Measurements from ENCODE around the gene GZF1.

GZF1 gene

DNA sequence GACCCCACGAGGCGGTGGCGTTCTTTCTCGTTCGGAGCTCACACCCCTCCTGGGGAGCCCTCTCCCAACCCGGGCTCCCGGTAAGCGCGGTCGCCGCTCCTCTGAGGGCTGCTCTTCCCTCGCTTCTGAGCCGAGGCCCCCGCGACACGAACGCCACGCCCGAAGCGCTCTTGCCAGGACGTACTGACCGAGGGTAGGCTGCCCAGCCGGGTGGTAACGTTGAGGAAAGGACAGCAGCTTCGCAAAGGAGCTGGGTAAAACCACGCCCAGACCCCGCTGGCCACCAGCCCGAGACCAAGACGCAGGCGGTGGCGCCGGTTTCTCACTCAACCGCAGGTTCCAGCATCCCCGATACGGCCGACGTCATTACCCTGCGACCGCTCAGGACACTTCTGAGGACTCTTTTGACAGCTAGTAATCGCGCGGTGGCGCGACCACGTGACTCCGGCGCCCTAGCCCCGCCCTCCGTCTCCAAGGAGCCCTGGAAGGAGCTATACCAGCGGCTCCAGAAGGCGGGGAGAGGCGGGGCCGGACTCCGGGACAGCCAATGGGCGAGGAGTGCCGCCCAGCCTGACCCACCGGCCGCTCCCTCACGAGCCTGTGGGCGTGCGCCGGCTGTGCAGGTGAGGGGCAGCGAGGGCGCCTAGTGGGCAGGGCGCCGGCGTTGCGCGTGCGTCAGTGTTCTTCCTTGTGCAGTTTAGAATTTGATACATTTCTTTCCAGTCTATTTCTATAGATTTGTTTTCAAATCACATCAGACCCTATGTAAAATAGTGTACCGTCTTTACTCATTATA, 4.0 kb upstream of the GZF1 start:
- Histone ChIP-seq H3K27ac (ENCODE audit: low read length) (no peak overlapping the region), H3K27me3 (ENCODE audit: control insufficient read depth, insufficient read depth, low read length) (no peaks in the 10 kb centered on the region), H3K4me1 (ENCODE audit: control insufficient read depth, insufficient read depth, low read length) (peaks cover 2% of the 10 kb centered on the region), H3K4me3 (ENCODE audit: low read length) (peak overlapping the region; percentile 68), H3K36me3 (ENCODE audit: control insufficient read depth, insufficient read depth, low read length) (peaks cover 2% of the 10 kb centered on the region; the same call in 1 of the 2 replicates), H3K9me3 (ENCODE audit: control insufficient read depth, insufficient read depth, low read length) (no peaks in the 10 kb centered on the region)
- no CpG with 5 or more reads among the region's 71 CpGs for WGBS (ENCODE audit: insufficient coverage, insufficient read length)
- peak; percentile 100 for DNase-seq (ENCODE audit: low read depth, low spot score)

DNA sequence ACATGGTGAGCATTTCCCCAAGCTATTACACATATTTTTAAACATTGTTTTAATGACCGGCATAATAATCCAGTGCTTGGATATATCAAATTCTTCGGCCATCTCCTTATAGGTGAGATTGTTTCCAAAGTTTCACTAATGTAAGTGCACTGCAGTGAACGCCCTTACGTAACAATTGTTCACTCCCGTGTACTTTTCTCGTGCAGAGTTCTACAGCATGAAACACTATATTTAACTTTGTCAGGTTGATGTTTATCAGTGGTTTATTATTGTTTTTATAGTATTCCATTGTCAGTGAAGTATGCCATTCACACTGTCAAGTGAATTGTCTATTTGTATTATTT, 3.4 kb upstream of the GZF1 start:
- Histone ChIP-seq H3K4me1 (ENCODE audit: control insufficient read depth, insufficient read depth, low read length) (peaks cover 2% of the 10 kb centered on the region), H3K27me3 (ENCODE audit: control insufficient read depth, insufficient read depth, low read length) (no peaks in the 10 kb centered on the region), H3K27ac (ENCODE audit: low read length) (no peak overlapping the region), H3K36me3 (ENCODE audit: control insufficient read depth, insufficient read depth, low read length) (peaks cover 2% of the 10 kb centered on the region; the same call in 1 of the 2 replicates), H3K4me3 (ENCODE audit: low read length) (no peak overlapping the region), H3K9me3 (ENCODE audit: control insufficient read depth, insufficient read depth, low read length) (no peaks in the 10 kb centered on the region)
- WGBS (ENCODE audit: insufficient coverage, insufficient read length): no CpG with 5 or more reads among the region's 6 CpGs
- DNase-seq (ENCODE audit: low read depth, low spot score): no peak

DNA sequence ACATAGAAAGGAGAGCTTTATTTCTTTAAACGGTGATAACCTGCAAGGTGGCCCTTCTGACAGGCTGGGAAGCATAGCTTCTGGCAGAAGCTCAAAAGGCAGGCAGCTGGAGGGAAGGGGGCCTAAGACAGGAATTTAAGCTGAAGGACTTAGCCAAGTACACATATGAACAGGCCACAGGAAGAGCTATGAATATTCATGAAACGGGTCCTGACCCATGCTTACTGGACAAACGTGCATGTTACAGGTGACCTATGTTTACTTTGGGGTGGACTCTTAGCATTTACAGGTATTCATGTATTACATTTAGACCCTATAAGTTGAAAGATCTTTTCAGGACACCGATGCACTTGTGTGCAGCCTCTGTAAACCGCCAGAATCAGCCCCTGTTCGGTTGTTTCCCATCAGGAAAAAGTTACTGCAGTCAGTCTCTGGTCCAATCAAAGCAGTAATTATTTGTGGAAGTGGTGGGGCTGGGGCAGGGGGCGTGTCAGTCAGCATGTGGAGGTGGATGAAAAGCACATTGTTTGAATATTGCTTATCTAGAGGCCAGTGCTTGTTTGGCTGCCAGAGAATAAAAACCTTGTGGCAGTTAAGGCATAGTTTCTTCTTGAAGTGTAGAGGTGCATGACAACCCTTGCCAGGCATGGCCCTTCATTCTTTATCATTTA, 2.9 kb upstream of the GZF1 start:
- Histone ChIP-seq H3K36me3 (ENCODE audit: control insufficient read depth, insufficient read depth, low read length) (peaks cover under 1% of the 10 kb centered on the region; the same call in 1 of the 2 replicates), H3K27ac (ENCODE audit: low read length) (no peak overlapping the region), H3K4me3 (ENCODE audit: low read length) (no peak overlapping the region), H3K27me3 (ENCODE audit: control insufficient read depth, insufficient read depth, low read length) (no peaks in the 10 kb centered on the region), H3K4me1 (ENCODE audit: control insufficient read depth, insufficient read depth, low read length) (peaks cover 2% of the 10 kb centered on the region), H3K9me3 (ENCODE audit: control insufficient read depth, insufficient read depth, low read length) (no peaks in the 10 kb centered on the region)
- no CpG with 5 or more reads among the region's 7 CpGs for WGBS (ENCODE audit: insufficient coverage, insufficient read length)
- DNase-seq (ENCODE audit: low read depth, low spot score): no peak

DNA sequence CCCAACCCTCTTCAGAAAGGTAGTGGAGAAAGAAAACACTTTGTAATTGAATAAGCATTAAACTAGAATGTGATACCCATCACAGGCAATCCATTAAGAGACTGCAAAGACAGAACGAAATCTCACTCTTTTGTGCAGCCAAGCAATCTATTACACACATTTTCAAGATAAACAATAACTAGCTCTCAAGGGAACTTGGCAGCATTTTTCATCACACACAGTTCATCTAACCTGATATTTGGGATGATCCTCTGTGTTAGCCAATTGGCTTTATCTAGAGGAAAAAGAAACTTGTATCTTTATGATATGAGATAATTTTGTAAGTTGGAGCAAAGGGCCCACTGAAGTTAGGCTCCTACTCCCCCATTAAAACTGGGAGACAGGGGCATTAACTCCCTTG, 1.5 kb upstream of the GZF1 start:
- no peak for DNase-seq (ENCODE audit: low read depth, low spot score)
- Histone ChIP-seq H3K27ac (ENCODE audit: low read length) (no peak overlapping the region), H3K4me3 (ENCODE audit: low read length) (no peak overlapping the region), H3K9me3 (ENCODE audit: control insufficient read depth, insufficient read depth, low read length) (no peaks in the 10 kb centered on the region), H3K36me3 (ENCODE audit: control insufficient read depth, insufficient read depth, low read length) (peaks cover 4% of the 10 kb centered on the region), H3K27me3 (ENCODE audit: control insufficient read depth, insufficient read depth, low read length) (no peaks in the 10 kb centered on the region), H3K4me1 (ENCODE audit: control insufficient read depth, insufficient read depth, low read length) (peaks cover 3% of the 10 kb centered on the region)
- WGBS (ENCODE audit: insufficient coverage, insufficient read length): no CpG with 5 or more reads among the region's 1 CpG

DNA sequence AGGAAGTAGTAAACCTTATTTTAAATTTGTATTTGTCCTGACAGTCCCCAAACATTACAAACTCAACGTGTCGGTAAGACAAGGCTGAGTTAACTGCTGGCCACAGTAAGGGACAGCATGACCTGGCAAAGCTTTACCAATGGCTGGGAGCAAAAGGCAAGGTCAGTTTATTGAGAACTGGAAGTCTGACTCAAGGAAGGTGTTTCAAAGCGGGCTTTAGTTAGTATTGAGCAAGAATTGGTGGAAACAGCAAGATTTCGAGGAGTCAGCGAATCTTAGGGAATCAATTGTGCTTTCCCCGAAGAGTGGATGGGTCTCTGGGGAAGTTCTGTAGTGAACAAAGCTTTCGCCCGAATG, 885 bp upstream of the GZF1 start:
- H3K4me3 ChIP-seq (ENCODE audit: low read length): peak overlapping the region; percentile 78; the same call in 1 of the 2 replicates
- no peak for DNase-seq (ENCODE audit: low read depth, low spot score)
- no peaks in the 10 kb centered on the region for H3K27me3 ChIP-seq (ENCODE audit: control insufficient read depth, insufficient read depth, low read length)
- H3K36me3 ChIP-seq (ENCODE audit: control insufficient read depth, insufficient read depth, low read length): peaks cover 5% of the 10 kb centered on the region
- WGBS (ENCODE audit: insufficient coverage, insufficient read length): no CpG with 5 or more reads among the region's 8 CpGs
- H3K9me3 ChIP-seq (ENCODE audit: control insufficient read depth, insufficient read depth, low read length): no peaks in the 10 kb centered on the region
- peaks cover 3% of the 10 kb centered on the region for H3K4me1 ChIP-seq (ENCODE audit: control insufficient read depth, insufficient read depth, low read length)
- H3K27ac ChIP-seq (ENCODE audit: low read length): no peak overlapping the region

DNA sequence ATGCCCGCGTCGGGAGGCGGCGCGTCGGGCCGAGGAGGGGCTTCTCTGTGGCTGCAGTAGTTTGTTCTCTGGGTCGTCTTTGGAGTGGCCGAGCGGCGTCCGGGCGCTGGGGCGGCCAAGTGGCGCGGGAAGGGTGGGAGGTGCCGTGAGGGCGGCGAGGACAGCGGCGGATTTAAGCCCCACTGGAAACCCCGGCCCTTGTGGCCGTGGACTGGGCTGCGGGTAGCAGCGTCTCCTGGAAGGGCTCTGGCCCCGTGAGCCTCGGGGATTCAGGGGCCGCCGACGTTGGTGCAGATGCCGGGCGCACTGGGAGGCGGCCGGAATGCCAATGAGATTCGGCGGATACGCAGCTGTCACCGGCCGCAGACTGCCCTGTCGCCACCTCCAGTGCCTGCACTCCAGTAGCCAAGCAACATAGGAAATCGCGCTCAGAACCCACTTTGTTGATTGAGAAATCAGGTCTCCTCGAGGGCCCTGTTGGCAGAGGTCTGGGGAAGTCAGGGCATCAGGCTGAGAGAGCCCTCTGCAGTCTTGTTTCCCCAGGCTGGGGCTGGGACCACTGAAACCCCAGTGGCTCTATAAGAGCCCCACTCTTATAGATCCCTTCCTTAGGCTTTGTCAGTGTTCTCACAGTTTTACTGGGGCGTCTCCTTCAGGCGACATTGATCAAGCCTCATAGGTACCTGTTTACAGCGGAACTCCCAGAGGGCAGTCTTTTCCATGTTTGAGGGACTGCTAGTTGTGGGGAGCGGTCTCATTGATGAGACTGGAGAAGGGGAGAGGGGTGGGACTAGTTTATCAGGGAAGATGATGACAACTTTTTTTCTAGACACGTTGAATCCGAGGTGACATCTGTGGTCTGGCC, 642 bp downstream of the GZF1 start:
- H3K27me3 ChIP-seq (ENCODE audit: control insufficient read depth, insufficient read depth, low read length): no peaks in the 10 kb centered on the region
- no CpG with 5 or more reads among the region's 50 CpGs for WGBS (ENCODE audit: insufficient coverage, insufficient read length)
- H3K27ac ChIP-seq (ENCODE audit: low read length): no peak overlapping the region
- no peaks in the 10 kb centered on the region for H3K9me3 ChIP-seq (ENCODE audit: control insufficient read depth, insufficient read depth, low read length)
- no peak for DNase-seq (ENCODE audit: low read depth, low spot score)
- peaks cover 1% of the 10 kb centered on the region; the same call in 1 of the 2 replicates for H3K4me1 ChIP-seq (ENCODE audit: control insufficient read depth, insufficient read depth, low read length)
- peaks cover 5% of the 10 kb centered on the region for H3K36me3 ChIP-seq (ENCODE audit: control insufficient read depth, insufficient read depth, low read length)
- peak overlapping the region; percentile 91 for H3K4me3 ChIP-seq (ENCODE audit: low read length)

DNA sequence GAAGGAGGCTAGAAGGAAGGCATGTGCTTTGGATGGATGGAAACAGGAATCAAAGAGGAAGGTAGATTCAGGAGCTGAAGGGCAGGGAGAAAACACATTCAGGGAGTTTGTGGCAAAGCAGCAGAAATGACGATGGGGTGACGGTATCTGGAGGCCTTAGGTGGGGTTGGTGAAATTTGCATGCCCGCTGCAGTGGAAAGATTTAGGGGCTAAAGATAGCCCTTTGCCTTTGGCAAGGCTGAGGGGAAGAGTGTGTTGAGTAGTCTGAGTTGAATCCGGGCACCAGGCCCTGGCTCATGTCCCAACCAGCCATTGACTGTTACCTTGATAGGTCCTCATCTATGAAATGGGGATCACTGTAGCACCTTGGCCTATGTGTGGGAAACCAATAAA, 1.3 kb downstream of the GZF1 start:
- Histone ChIP-seq H3K27ac (ENCODE audit: low read length) (no peak overlapping the region), H3K4me1 (ENCODE audit: control insufficient read depth, insufficient read depth, low read length) (peaks cover 1% of the 10 kb centered on the region; the same call in 1 of the 2 replicates), H3K36me3 (ENCODE audit: control insufficient read depth, insufficient read depth, low read length) (peaks cover 5% of the 10 kb centered on the region), H3K9me3 (ENCODE audit: control insufficient read depth, insufficient read depth, low read length) (no peaks in the 10 kb centered on the region), H3K27me3 (ENCODE audit: control insufficient read depth, insufficient read depth, low read length) (no peaks in the 10 kb centered on the region), H3K4me3 (ENCODE audit: low read length) (no peak overlapping the region)
- DNase-seq (ENCODE audit: low read depth, low spot score): no peak
- no CpG with 5 or more reads among the region's 4 CpGs for WGBS (ENCODE audit: insufficient coverage, insufficient read length)

DNA sequence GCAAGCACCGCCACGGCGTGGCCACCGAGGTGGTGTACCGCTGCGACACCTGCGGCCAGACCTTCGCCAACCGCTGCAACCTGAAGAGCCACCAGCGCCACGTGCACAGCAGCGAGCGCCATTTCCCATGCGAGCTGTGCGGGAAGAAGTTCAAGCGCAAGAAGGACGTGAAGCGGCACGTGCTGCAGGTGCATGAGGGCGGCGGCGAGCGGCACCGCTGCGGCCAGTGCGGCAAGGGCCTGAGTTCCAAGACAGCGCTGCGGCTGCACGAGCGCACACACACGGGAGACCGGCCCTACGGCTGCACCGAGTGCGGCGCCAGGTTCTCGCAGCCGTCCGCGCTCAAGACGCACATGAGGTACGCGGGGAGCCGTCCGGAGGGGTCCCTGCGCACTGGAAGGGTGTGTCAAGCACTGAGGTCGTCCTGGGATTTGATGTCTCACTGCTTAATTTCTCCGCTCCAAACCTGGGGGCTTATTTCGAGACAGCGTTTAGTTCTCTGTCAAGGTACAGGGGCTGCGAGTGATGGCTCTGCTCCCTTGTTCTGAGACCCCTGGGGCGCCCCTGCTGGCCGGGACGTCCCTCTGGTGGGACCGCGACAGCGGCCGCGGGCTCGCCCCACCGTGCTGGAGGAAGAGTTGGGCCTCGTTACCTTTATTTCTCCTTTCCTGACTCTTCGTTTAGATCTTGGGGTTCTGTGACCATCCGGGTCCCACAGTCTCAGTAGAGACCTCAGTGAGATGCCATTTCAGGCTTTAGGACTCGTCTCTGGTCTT, 3.6 kb downstream of the GZF1 start:
- Histone ChIP-seq H3K4me1 (ENCODE audit: control insufficient read depth, insufficient read depth, low read length) (peaks cover 1% of the 10 kb centered on the region; the same call in 1 of the 2 replicates), H3K4me3 (ENCODE audit: low read length) (no peak overlapping the region), H3K27ac (ENCODE audit: low read length) (no peak overlapping the region), H3K9me3 (ENCODE audit: control insufficient read depth, insufficient read depth, low read length) (no peaks in the 10 kb centered on the region; the same call in 1 of the 2 replicates), H3K36me3 (ENCODE audit: control insufficient read depth, insufficient read depth, low read length) (peaks cover 17% of the 10 kb centered on the region), H3K27me3 (ENCODE audit: control insufficient read depth, insufficient read depth, low read length) (no peaks in the 10 kb centered on the region)
- DNase-seq (ENCODE audit: low read depth, low spot score): no peak
- no CpG with 5 or more reads among the region's 65 CpGs for WGBS (ENCODE audit: insufficient coverage, insufficient read length)

DNA sequence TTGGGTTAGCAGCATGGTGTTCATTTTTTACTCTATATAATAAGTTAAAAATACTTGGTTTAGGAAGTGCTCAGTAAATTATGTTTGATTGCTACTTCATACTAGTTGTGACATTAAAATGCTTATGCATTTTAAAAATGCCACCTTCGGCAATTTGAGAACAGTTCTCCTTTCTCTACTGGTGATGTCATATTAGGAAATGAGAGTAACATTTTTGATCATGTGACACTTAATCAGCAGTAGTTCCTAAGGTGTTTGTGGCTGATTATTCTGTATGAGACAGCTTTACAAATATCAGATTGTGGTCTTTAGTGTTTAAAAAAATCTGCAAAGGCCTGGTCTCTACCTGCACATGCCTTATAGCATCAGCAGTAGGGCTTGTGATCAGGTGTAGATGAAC, 4.4 kb downstream of the GZF1 start:
- Histone ChIP-seq H3K4me3 (ENCODE audit: low read length) (no peak overlapping the region), H3K27ac (ENCODE audit: low read length) (no peak overlapping the region), H3K9me3 (ENCODE audit: control insufficient read depth, insufficient read depth, low read length) (no peaks in the 10 kb centered on the region; the same call in 1 of the 2 replicates), H3K27me3 (ENCODE audit: control insufficient read depth, insufficient read depth, low read length) (no peaks in the 10 kb centered on the region), H3K36me3 (ENCODE audit: control insufficient read depth, insufficient read depth, low read length) (peaks cover 17% of the 10 kb centered on the region), H3K4me1 (ENCODE audit: control insufficient read depth, insufficient read depth, low read length) (peaks cover 1% of the 10 kb centered on the region; the same call in 1 of the 2 replicates)
- WGBS (ENCODE audit: insufficient coverage, insufficient read length): no CpG with 5 or more reads among the region's 1 CpG
- DNase-seq (ENCODE audit: low read depth, low spot score): no peak

DNA sequence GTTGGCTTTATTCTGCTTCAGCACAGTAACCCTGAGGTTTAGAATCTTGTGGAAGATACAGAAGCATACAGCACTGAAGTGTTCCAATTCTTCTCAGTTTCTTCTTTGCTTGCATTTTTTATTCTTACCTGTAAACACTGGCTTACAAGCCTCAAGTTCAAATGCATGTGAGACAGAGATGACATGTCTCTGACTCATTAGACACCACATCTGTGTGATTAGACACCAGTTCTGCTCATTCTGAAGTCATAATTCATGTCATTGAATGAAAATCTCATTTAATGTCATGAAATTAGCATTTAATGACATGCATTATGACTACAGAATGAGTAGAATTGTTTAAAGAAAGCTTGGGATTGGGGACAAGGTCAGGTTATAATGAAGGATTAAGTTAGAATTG, 5.8 kb downstream of the GZF1 start:
- DNase-seq (ENCODE audit: low read depth, low spot score): no peak
- Histone ChIP-seq H3K36me3 (ENCODE audit: control insufficient read depth, insufficient read depth, low read length) (peaks cover 21% of the 10 kb centered on the region), H3K4me1 (ENCODE audit: control insufficient read depth, insufficient read depth, low read length) (peaks cover 1% of the 10 kb centered on the region; the same call in 1 of the 2 replicates), H3K27ac (ENCODE audit: low read length) (no peak overlapping the region), H3K4me3 (ENCODE audit: low read length) (no peak overlapping the region), H3K27me3 (ENCODE audit: control insufficient read depth, insufficient read depth, low read length) (no peaks in the 10 kb centered on the region), H3K9me3 (ENCODE audit: control insufficient read depth, insufficient read depth, low read length) (no peaks in the 10 kb centered on the region; the same call in 1 of the 2 replicates)

Measured in iPS DF 6.9 (cell line).